GM10248 (cell line): ENCODE data around the gene ARPC5.

Source experiments
- CTCF ChIA-PET: fragments of 300-600 bp; sonication (Branson Sonifier 250); formaldehyde crosslinking; extraction: SDS; loops from one replicate; lab custom pipeline; 2021; ENCODE audit warnings: antibody characterized with exemption; lab: Yijun Ruan, JAX
- POLR2A ChIA-PET: fragments of 350-650 bp; sonication (Branson Sonifier 250); formaldehyde crosslinking; extraction: SDS; loops from one replicate; lab custom pipeline; 2020; ENCODE audit warnings: antibody characterized with exemption; lab: Yijun Ruan, JAX
- DNase-seq: peaks from one replicate; pipeline ENCODE4 v3.0.0; 2012; ENCODE audit errors: extremely low spot score
- TF ChIP-seq, protein P1 (sequence below): IDR thresholded peaks from 2 replicates; pipeline ENCODE4 v1.5.1; 2012; ENCODE audit warnings: mild to moderate bottlenecking, low read depth; ENCODE audit errors: extremely low read depth, missing control alignments, control extremely low read depth

The ARPC5 gene

GRCh38 chr1:183651612-183652011 lies 16.0 kb upstream of the ARPC5 start:
- ChIA-PET CTCF (interaction anchor here (0.7 to 6.2 kb wide), 6 partner anchors 15 to 263 kb away, joined by 3 to 232 read pairs (median 4); no protein-coding TSS in a partner anchor), POLR2A (interaction anchor here (0.8 kb wide), 1 partner anchor 264 kb away, joined by 3 read pairs; no protein-coding TSS in a partner anchor)
- TF ChIP-seq, protein P1, sequence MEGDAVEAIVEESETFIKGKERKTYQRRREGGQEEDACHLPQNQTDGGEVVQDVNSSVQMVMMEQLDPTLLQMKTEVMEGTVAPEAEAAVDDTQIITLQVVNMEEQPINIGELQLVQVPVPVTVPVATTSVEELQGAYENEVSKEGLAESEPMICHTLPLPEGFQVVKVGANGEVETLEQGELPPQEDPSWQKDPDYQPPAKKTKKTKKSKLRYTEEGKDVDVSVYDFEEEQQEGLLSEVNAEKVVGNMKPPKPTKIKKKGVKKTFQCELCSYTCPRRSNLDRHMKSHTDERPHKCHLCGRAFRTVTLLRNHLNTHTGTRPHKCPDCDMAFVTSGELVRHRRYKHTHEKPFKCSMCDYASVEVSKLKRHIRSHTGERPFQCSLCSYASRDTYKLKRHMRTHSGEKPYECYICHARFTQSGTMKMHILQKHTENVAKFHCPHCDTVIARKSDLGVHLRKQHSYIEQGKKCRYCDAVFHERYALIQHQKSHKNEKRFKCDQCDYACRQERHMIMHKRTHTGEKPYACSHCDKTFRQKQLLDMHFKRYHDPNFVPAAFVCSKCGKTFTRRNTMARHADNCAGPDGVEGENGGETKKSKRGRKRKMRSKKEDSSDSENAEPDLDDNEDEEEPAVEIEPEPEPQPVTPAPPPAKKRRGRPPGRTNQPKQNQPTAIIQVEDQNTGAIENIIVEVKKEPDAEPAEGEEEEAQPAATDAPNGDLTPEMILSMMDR, result no peak
- DNase-seq, result no peak

DNA sequence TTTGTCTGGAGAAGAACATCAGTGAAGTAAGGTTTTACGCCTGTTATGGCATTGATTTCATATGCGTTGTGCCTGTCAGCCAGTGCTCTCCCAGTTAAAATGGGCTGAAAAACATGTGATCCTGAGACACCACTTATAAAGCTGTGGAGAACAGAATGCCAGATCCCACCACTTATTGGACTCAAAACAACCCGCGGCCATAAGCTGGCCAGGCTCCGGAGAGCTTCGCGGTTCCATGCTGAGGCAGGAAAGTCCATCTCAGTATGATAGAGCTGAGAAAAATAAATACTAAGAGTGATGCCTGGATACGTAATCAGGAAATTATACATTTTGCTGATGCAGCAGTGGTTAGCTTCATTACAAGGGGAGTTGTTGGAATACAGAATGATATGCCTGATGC lies 12.5 kb upstream of the ARPC5 start:
- TF ChIP-seq, protein P1, result no peak
- CTCF ChIA-PET, result interaction anchor here (4.9 to 7.0 kb wide), 3 partner anchors 15 to 267 kb away, joined by 23 to 47 read pairs (median 42); no protein-coding TSS in a partner anchor
- POLR2A ChIA-PET, result no interaction called here
- no peak for DNase-seq

DNA sequence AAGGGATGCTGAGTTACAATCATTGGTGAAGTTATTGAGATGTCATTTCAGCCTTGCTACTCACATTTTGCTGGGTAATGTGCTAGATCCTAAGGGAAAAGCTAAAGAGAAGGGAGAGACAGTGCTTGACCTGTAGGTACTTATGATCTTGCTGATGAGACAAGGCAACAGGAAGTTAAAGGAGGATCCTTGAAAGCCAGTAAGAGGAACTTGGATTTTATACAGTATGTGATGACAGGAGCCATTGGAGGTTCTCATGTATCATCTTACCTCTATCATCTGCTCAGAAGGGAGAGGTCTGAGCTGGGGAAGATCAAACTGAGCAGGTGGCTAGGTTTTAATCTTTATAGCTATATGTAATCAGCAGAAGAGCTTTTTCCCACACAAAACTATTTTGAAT lies 11.2 kb upstream of the ARPC5 start:
- ChIA-PET CTCF (interaction anchor here (1.6 to 7.0 kb wide), 6 partner anchors 8 to 268 kb away, joined by 5 to 57 read pairs (median 32); no protein-coding TSS in a partner anchor), POLR2A (no interaction called here)
- DNase-seq, result no peak
- TF ChIP-seq, protein P1, result no peak

DNA sequence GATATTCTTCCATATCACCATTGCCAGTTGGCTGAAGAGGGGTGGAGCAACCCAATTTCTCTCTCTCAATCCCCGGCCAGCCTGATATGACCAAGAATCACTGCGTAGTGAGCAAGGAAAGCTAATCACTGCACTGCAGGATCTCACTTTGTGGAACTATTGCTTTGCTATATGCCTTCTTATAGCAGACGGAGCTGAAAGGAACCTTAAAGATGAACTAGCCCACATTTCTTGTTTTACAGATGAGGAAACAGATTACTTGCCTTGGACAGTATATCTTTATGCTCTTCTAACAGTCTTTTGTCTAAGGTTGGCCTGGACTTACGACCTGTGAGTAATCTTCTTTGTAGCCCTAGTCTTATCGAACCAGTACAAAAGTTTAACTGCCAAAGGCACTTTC lies 9.9 kb upstream of the ARPC5 start:
- POLR2A ChIA-PET, result no interaction called here
- no peak for DNase-seq
- CTCF ChIA-PET, result interaction anchor here (1.2 to 7.0 kb wide), 7 partner anchors 10 to 269 kb away, joined by 3 to 57 read pairs (median 23); no protein-coding TSS in a partner anchor
- TF ChIP-seq, protein P1, result no peak

- TF ChIP-seq, protein P1, result no peak
- no peak for DNase-seq
- POLR2A ChIA-PET, result no interaction called here
- CTCF ChIA-PET, result no interaction called here
Measured at GRCh38 chr1:183642166-183642565, 6.6 kb upstream of the ARPC5 start.

GRCh38 chr1:183640193-183640592 lies 4.6 kb upstream of the ARPC5 start:
- DNase-seq, result no peak
- CTCF ChIA-PET, result interaction anchor here (1.6 kb wide), 1 partner anchor 45 kb away, joined by 4 read pairs; no protein-coding TSS in a partner anchor
- POLR2A ChIA-PET, result no interaction called here
- TF ChIP-seq, protein P1, result no peak
